Measurements from ENCODE around the gene RNF144A. TPM values are rescaled to one million over a fixed set of nuclear protein-coding genes. Genes with fewer than 3 reads are reported as not detected.

Gene RNF144A
- total and polyA plus RNA-seq, 2 experiments from 2014 or later, result 2.8 to 14.7 TPM

- Mint-ChIP-seq H3K27me3 (ENCODE audit: insufficient read depth, low read depth, poor library complexity) (no peaks in the 10 kb centered on the region), H3K36me3 (ENCODE audit: low read depth) (peaks cover 9% of the 10 kb centered on the region; the same call in 1 of the 3 replicates), H3K4me1 (no peaks in the 10 kb centered on the region), H3K9me3 (peaks cover 37% of the 10 kb centered on the region), H3K27ac (no peak overlapping the region), H3K4me3 (no peak overlapping the region)
- Histone ChIP-seq H3K4me2 (no peak overlapping the region), H3K79me2 (replicated peaks; ENCODE audit: insufficient read depth) (no peaks in the 10 kb centered on the region), H3F3A (replicated peaks; ENCODE audit: low read depth) (no peaks in the 10 kb centered on the region), H2AFZ (no peak overlapping the region), H3K27ac (ENCODE audit: low read depth) (no peak overlapping the region), H3K4me3 (no peak overlapping the region), H3K4me1 (ENCODE audit: insufficient read depth) (no peaks in the 10 kb centered on the region), H3K27me3 (ENCODE audit: insufficient read depth) (no peaks in the 10 kb centered on the region), H3K36me3 (ENCODE audit: insufficient read depth) (no peaks in the 10 kb centered on the region), H3K9me2 (ENCODE audit: insufficient read depth) (no peaks in the 10 kb centered on the region), H4K20me1 (replicated peaks; ENCODE audit: insufficient read depth) (no peaks in the 10 kb centered on the region)
- TF ChIP-seq, protein P1, sequence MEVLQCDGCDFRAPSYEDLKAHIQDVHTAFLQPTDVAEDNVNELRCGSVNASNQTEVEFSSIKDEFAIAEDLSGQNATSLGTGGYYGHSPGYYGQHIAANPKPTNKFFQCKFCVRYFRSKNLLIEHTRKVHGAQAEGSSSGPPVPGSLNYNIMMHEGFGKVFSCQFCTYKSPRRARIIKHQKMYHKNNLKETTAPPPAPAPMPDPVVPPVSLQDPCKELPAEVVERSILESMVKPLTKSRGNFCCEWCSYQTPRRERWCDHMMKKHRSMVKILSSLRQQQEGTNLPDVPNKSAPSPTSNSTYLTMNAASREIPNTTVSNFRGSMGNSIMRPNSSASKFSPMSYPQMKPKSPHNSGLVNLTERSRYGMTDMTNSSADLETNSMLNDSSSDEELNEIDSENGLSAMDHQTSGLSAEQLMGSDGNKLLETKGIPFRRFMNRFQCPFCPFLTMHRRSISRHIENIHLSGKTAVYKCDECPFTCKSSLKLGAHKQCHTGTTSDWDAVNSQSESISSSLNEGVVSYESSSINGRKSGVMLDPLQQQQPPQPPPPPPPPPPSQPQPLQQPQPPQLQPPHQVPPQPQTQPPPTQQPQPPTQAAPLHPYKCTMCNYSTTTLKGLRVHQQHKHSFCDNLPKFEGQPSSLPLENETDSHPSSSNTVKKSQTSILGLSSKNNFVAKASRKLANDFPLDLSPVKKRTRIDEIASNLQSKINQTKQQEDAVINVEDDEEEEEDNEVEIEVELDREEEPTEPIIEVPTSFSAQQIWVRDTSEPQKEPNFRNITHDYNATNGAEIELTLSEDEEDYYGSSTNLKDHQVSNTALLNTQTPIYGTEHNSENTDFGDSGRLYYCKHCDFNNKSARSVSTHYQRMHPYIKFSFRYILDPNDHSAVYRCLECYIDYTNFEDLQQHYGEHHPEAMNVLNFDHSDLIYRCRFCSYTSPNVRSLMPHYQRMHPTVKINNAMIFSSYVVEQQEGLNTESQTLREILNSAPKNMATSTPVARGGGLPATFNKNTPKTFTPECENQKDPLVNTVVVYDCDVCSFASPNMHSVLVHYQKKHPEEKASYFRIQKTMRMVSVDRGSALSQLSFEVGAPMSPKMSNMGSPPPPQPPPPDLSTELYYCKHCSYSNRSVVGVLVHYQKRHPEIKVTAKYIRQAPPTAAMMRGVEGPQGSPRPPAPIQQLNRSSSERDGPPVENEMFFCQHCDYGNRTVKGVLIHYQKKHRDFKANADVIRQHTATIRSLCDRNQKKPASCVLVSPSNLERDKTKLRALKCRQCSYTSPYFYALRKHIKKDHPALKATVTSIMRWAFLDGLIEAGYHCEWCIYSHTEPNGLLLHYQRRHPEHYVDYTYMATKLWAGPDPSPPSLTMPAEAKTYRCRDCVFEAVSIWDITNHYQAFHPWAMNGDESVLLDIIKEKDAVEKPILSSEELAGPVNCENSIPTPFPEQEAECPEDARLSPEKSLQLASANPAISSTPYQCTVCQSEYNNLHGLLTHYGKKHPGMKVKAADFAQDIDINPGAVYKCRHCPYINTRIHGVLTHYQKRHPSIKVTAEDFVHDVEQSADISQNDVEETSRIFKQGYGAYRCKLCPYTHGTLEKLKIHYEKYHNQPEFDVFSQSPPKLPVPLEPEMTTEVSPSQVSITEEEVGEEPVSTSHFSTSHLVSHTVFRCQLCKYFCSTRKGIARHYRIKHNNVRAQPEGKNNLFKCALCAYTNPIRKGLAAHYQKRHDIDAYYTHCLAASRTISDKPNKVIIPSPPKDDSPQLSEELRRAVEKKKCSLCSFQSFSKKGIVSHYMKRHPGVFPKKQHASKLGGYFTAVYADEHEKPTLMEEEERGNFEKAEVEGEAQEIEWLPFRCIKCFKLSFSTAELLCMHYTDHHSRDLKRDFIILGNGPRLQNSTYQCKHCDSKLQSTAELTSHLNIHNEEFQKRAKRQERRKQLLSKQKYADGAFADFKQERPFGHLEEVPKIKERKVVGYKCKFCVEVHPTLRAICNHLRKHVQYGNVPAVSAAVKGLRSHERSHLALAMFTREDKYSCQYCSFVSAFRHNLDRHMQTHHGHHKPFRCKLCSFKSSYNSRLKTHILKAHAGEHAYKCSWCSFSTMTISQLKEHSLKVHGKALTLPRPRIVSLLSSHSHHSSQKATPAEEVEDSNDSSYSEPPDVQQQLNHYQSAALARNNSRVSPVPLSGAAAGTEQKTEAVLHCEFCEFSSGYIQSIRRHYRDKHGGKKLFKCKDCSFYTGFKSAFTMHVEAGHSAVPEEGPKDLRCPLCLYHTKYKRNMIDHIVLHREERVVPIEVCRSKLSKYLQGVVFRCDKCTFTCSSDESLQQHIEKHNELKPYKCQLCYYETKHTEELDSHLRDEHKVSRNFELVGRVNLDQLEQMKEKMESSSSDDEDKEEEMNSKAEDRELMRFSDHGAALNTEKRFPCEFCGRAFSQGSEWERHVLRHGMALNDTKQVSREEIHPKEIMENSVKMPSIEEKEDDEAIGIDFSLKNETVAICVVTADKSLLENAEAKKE (CRISPR knock-in tag; IDR thresholded peaks at IDR 0.05), result no peak
- TF ChIP-seq, protein P2, sequence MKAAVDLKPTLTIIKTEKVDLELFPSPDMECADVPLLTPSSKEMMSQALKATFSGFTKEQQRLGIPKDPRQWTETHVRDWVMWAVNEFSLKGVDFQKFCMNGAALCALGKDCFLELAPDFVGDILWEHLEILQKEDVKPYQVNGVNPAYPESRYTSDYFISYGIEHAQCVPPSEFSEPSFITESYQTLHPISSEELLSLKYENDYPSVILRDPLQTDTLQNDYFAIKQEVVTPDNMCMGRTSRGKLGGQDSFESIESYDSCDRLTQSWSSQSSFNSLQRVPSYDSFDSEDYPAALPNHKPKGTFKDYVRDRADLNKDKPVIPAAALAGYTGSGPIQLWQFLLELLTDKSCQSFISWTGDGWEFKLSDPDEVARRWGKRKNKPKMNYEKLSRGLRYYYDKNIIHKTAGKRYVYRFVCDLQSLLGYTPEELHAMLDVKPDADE (IDR thresholded peaks at IDR 0.05), result no peak
- no peak for TF ChIP-seq POLR2AphosphoS5 (IDR thresholded peaks at IDR 0.05; ENCODE audit: low read depth)
- DNase-seq (ENCODE audit: low spot score) (no peak), ATAC-seq (no peak)
Measured at GRCh38 chr2:6883448-6884122, 33.6 kb upstream of the RNF144A start.

DNA sequence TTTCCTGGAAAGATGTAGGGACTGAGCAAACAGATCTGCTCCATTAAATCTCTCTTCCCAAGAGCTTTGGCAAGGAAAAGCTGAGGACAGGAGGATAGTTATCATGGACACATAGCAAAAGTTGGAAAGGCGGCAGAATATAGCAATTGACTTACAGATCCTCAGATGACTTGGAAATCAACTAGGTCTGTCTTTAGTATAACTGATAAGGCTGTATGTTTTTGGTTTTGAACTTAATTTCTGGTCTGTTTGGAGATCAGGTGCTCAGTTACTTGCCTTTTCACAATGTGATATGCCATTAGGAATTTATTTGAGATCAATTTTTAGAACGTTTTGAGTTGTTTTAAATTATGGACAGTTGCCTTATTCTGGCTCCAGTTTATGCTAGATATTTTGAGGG is 31.7 kb upstream of the RNF144A start:
- no peaks in the 10 kb centered on the region for H3K4me1 ChIP-seq (ENCODE audit: insufficient read depth)
- no peaks in the 10 kb centered on the region for H3K9me2 ChIP-seq (ENCODE audit: insufficient read depth)
- H3K27ac ChIP-seq (ENCODE audit: low read depth), result no peak overlapping the region
- Mint-ChIP-seq H3K9me3 (peaks cover 20% of the 10 kb centered on the region), H3K4me1 (no peaks in the 10 kb centered on the region), H3K27ac (no peak overlapping the region), H3K27me3 (ENCODE audit: insufficient read depth, low read depth, poor library complexity) (no peaks in the 10 kb centered on the region), H3K36me3 (ENCODE audit: low read depth) (peaks cover under 1% of the 10 kb centered on the region; the same call in 1 of the 3 replicates), H3K4me3 (no peak overlapping the region)
- no peak for ATAC-seq
- TF ChIP-seq CREB1 (CRISPR knock-in tag; IDR thresholded peaks at IDR 0.05; ENCODE audit: low read depth) (no peak), NANOG (IDR thresholded peaks at IDR 0.05; ENCODE audit: borderline replicate concordance) (no peak), ZNF331 (CRISPR knock-in tag; IDR thresholded peaks at IDR 0.05; ENCODE audit: low read depth) (no peak)
- H2AFZ ChIP-seq, result no peak overlapping the region
- H3F3A ChIP-seq (replicated peaks; ENCODE audit: low read depth), result no peaks in the 10 kb centered on the region
- H3K79me2 ChIP-seq (replicated peaks; ENCODE audit: insufficient read depth), result no peaks in the 10 kb centered on the region
- no peak overlapping the region for H3K4me2 ChIP-seq
- H3K27me3 ChIP-seq (ENCODE audit: insufficient read depth), result no peaks in the 10 kb centered on the region
- H4K20me1 ChIP-seq (replicated peaks; ENCODE audit: insufficient read depth), result no peaks in the 10 kb centered on the region
- no peak overlapping the region for H3K4me3 ChIP-seq
- DNase-seq (ENCODE audit: low spot score), result no peak
- H3K36me3 ChIP-seq (ENCODE audit: insufficient read depth), result no peaks in the 10 kb centered on the region
